ENCODE data around the gene CDYL2. TPM values are rescaled to one million over a fixed set of nuclear protein-coding genes. Genes with fewer than 3 reads are reported as not detected.
A peak's percentile ranks its signal among the peaks of the same experiment; 100 is the strongest.
"Not testable (repeated sequence)": the region's sequence is repeated elsewhere in the genome, so short reads cannot be mapped to it uniquely, and the experiment has no call there.

The CDYL2 gene
- total RNA-seq, 2 experiments from 2014 or later = 24.5 to 27.8 TPM

DNA sequence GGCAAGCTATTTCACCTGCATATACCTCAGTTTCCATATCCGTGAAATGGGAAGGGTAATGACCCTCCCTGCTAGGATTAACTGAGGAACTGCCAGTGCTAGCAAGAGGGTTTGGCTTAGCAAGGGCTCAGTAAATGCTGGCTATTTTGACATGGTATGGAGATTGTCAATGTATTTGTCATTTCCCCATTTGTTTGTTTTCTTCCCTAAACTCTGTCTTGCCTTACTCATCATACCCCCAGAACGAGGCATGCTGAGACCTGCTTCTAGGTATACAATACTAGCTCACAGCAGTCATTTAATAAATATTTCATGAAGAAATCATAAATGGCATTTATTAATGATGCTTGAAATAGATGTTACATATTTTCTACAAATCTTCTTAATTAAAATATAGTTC is 139.6 kb downstream of the CDYL2 start:
- POLR2A ChIA-PET = no interaction called here
- Mint-ChIP-seq H3K4me3 (no peak overlapping the region), H3K9me3 (peaks cover 5% of the 10 kb centered on the region), H3K27ac (no peak overlapping the region), H3K36me3 (peaks cover 16% of the 10 kb centered on the region), H3K27me3 (no peaks in the 10 kb centered on the region), H3K4me1 (peaks cover 2% of the 10 kb centered on the region)
- DNase-seq (no peak), ATAC-seq (ENCODE audit: low read depth) (no peak)

- H3K27ac Mint-ChIP-seq = no peak overlapping the region
- peaks cover 3% of the 10 kb centered on the region for H3K9me3 Mint-ChIP-seq
- no peak overlapping the region for H3K4me3 Mint-ChIP-seq
- no peak for DNase-seq
- no peak for ATAC-seq (ENCODE audit: low read depth)
- H3K4me1 Mint-ChIP-seq = peaks cover 1% of the 10 kb centered on the region
- peaks cover 15% of the 10 kb centered on the region for H3K36me3 Mint-ChIP-seq
- no peaks in the 10 kb centered on the region for H3K27me3 Mint-ChIP-seq
- POLR2A ChIA-PET = no interaction called here
These were observed 140.2 kb downstream of the CDYL2 start for GRCh38 chr16:80664226-80664625.

DNA sequence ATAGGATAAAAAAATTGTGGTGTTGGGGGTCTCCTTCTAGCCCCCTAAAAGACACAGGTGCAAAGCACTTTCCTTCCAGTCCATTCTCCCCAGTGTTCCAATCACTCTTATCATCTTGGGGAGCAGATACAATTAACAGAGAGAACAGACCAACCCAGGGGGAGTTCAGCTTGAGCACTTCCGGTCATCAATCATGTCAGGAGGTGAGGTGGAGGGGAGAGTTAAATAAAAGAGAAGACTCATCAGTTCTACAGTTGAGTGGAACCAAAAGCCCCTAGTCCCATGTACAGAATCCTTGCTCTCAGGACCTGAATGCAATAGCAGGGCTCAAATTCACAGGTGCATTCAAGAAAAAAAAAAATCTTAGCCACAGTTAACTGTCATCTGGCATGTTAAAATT is 141.3 kb downstream of the CDYL2 start:
- Mint-ChIP-seq H3K36me3 (peaks cover 19% of the 10 kb centered on the region), H3K27ac (no peak overlapping the region), H3K4me1 (peaks cover 1% of the 10 kb centered on the region), H3K27me3 (no peaks in the 10 kb centered on the region), H3K9me3 (peaks cover 9% of the 10 kb centered on the region), H3K4me3 (no peak overlapping the region)
- DNase-seq (no peak), ATAC-seq (ENCODE audit: low read depth) (no peak)
- POLR2A ChIA-PET = no interaction called here

GRCh38 chr16:80659865-80660264 is 144.5 kb downstream of the CDYL2 start:
- POLR2A ChIA-PET = no interaction called here
- Mint-ChIP-seq H3K4me3 (no peak overlapping the region), H3K27ac (no peak overlapping the region), H3K4me1 (peaks cover 12% of the 10 kb centered on the region), H3K27me3 (no peaks in the 10 kb centered on the region), H3K36me3 (peaks cover 24% of the 10 kb centered on the region), H3K9me3 (peaks cover 9% of the 10 kb centered on the region)
- no peak for DNase-seq
- ATAC-seq (ENCODE audit: low read depth) = no peak

GRCh38 chr16:80656711-80657150 is 147.7 kb downstream of the CDYL2 start:
- peak; percentile 72 for ATAC-seq (ENCODE audit: low read depth)
- peaks cover 12% of the 10 kb centered on the region for H3K4me1 Mint-ChIP-seq
- peaks cover 20% of the 10 kb centered on the region for H3K36me3 Mint-ChIP-seq
- POLR2A ChIA-PET = no interaction called here
- H3K27me3 Mint-ChIP-seq = peaks cover 2% of the 10 kb centered on the region
- peaks cover 9% of the 10 kb centered on the region for H3K9me3 Mint-ChIP-seq
- H3K27ac Mint-ChIP-seq = peak overlapping the region; percentile 94
- DNase-seq = no peak
- peak overlapping the region; percentile 76 for H3K4me3 Mint-ChIP-seq

DNA sequence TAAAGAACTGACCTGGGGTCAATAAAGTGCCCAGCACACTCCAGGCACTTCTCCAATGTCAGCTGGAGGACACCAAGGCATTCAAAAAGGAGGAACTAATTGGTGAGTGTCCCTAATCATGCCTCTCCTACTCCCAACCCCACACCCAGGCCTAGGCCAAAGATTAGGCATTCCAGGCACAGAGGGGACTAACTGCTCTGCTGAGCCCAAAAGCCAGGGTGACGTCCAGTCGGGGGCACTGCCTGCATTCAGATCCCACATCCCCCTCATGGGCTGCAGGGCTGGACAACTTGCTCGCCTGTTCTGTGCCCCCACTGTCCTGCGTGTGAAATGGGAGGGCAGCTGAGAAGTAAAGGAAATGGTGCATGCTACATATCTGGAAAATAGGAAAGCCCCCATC is 148.2 kb downstream of the CDYL2 start:
- Mint-ChIP-seq H3K27me3 (peaks cover 2% of the 10 kb centered on the region), H3K36me3 (peaks cover 20% of the 10 kb centered on the region), H3K4me3 (peak overlapping the region; percentile 76), H3K9me3 (peaks cover 9% of the 10 kb centered on the region), H3K27ac (peak overlapping the region; percentile 94), H3K4me1 (peaks cover 12% of the 10 kb centered on the region)
- POLR2A ChIA-PET = no interaction called here
- ATAC-seq (ENCODE audit: low read depth) (no peak), DNase-seq (no peak)

GRCh38 chr16:80655751-80656150 is 148.6 kb downstream of the CDYL2 start:
- peaks cover 9% of the 10 kb centered on the region for H3K9me3 Mint-ChIP-seq
- peaks cover 2% of the 10 kb centered on the region for H3K27me3 Mint-ChIP-seq
- no peak for DNase-seq
- peaks cover 17% of the 10 kb centered on the region for H3K36me3 Mint-ChIP-seq
- no peak overlapping the region for H3K4me3 Mint-ChIP-seq
- POLR2A ChIA-PET = no interaction called here
- ATAC-seq (ENCODE audit: low read depth) = no peak
- no peak overlapping the region for H3K27ac Mint-ChIP-seq
- peaks cover 12% of the 10 kb centered on the region for H3K4me1 Mint-ChIP-seq

DNA sequence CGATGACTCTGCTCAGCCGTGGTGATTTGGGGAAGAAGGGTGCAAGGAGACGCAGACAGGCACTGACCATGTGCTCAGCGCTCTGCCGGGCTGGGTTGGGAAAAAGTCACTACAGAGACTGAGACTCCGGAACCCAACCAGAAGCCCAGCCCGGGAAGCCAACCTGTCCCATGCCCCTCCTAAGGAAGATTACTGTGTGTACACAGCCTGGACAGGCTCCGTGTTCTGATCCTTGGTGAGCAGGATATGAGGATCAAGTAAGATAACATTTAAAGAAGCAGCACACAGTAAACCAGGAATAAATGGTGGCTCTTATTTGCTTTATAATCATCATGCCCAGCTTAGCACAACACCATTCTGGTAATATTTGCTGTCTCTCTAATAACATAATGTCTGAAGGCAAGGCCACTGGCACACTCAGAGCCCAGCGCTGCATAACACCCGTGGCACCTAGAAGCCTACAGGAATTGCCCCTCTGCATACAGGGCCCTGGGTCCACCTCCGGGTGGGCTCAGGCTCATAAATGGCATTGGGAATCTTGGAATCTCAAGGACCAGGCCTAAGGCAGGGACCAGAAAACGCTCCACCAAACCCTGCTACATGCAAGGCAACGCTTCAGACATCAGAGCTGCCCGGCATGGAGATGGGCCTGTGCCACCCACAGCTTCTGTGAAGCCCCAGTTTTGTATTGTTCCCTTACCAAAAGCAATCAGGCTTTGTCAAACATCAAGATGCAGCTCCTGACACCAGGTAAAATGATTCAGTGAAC is 150.1 kb downstream of the CDYL2 start:
- peaks cover 19% of the 10 kb centered on the region for H3K4me1 Mint-ChIP-seq
- H3K27ac Mint-ChIP-seq = no peak overlapping the region
- H3K36me3 Mint-ChIP-seq = peaks cover 16% of the 10 kb centered on the region
- no peak overlapping the region for H3K4me3 Mint-ChIP-seq
- peaks cover 2% of the 10 kb centered on the region for H3K27me3 Mint-ChIP-seq
- no peak for DNase-seq
- no peak for ATAC-seq (ENCODE audit: low read depth)
- POLR2A ChIA-PET = no interaction called here
- H3K9me3 Mint-ChIP-seq = peaks cover 9% of the 10 kb centered on the region

DNA sequence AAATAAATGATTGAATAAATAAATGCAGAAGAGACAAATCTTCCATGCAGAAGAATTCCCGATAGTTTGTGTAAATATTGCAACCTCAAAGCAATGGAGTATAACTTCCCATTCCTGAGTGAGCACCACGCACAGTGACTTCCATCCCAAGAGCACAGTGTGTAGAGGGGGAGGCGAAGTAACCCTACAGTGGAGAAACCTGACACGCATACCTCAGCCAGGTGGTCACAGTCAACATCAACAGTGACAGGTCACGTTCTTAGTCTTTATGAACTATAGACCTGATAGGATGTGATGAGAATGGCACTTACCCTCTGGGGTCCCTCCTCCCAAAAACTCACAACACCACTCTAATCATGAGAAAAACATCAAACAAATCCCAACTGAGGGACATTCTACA is 152.0 kb downstream of the CDYL2 start:
- Mint-ChIP-seq H3K9me3 (peaks cover 11% of the 10 kb centered on the region), H3K27ac (no peak overlapping the region), H3K27me3 (peaks cover 4% of the 10 kb centered on the region), H3K4me3 (no peak overlapping the region), H3K36me3 (peaks cover 13% of the 10 kb centered on the region), H3K4me1 (peaks cover 18% of the 10 kb centered on the region)
- DNase-seq (no peak), ATAC-seq (ENCODE audit: low read depth) (no peak)
- POLR2A ChIA-PET = no interaction called here

GRCh38 chr16:80650281-80650680 is 154.1 kb downstream of the CDYL2 start:
- POLR2A ChIA-PET; H3K4me3 Mint-ChIP-seq; H3K27me3 Mint-ChIP-seq; ATAC-seq (ENCODE audit: low read depth); H3K4me1 Mint-ChIP-seq; H3K27ac Mint-ChIP-seq; DNase-seq: not testable (repeated sequence)
- Mint-ChIP-seq H3K36me3 (peaks cover 11% of the 10 kb centered on the region), H3K9me3 (peaks cover 15% of the 10 kb centered on the region)

DNA sequence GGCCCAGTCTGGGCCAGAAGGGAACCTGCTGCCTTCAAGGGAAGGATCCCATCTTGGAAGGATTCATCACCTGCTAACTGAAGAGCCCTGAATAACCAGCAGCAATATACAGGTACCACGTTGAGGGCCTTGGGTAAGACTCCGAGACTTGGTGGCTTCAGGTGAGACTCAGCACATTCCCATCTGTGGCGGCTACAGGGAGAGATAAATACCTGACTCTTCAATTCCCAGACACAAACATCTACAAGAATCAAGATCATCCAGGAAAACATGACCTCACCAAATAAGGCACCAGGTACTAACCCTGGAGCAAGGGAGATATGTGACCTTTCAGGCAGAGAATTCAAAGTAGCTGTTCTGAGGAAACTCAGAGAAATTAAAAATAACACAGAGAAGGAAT is 164.1 kb downstream of the CDYL2 start:
- Mint-ChIP-seq H3K9me3 (peaks cover 9% of the 10 kb centered on the region), H3K4me3 (no peak overlapping the region), H3K27ac (no peak overlapping the region), H3K27me3 (no peaks in the 10 kb centered on the region), H3K4me1 (no peaks in the 10 kb centered on the region), H3K36me3 (peaks cover 8% of the 10 kb centered on the region)
- POLR2A ChIA-PET = no interaction called here
- DNase-seq = no peak
- no peak for ATAC-seq (ENCODE audit: low read depth)

- Mint-ChIP-seq H3K27me3 (no peaks in the 10 kb centered on the region), H3K4me3 (no peak overlapping the region), H3K9me3 (peaks cover 11% of the 10 kb centered on the region), H3K27ac (no peak overlapping the region), H3K36me3 (peaks cover 8% of the 10 kb centered on the region), H3K4me1 (no peaks in the 10 kb centered on the region)
- DNase-seq = no peak
- POLR2A ChIA-PET = no interaction called here
- no peak for ATAC-seq (ENCODE audit: low read depth)
These were observed 164.8 kb downstream of the CDYL2 start for GRCh38 chr16:80639636-80640035.

DNA sequence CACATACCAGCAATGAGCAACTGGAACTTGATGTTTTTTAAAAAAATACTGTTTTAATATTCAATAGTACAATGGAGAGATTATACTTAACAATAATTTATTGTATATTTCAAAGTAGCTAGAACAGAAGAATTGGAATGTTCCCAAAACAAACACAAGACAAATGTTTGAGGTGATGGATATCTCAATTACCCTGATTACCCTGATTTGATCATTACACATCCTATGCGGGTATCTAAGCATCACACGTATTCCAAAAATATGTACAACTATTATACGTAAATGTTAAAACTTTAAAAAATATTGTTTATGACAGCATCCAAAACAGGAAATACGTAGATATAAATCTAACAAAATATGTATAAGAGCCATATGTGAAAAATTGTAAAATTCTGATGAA is 166.8 kb downstream of the CDYL2 start:
- peaks cover 13% of the 10 kb centered on the region for H3K9me3 Mint-ChIP-seq
- POLR2A ChIA-PET = no interaction called here
- H3K27ac Mint-ChIP-seq = no peak overlapping the region
- ATAC-seq (ENCODE audit: low read depth) = no peak
- H3K4me1 Mint-ChIP-seq = no peaks in the 10 kb centered on the region
- no peak overlapping the region for H3K4me3 Mint-ChIP-seq
- no peaks in the 10 kb centered on the region for H3K27me3 Mint-ChIP-seq
- peaks cover 6% of the 10 kb centered on the region for H3K36me3 Mint-ChIP-seq
- DNase-seq = no peak

- POLR2A ChIA-PET = no interaction called here
- H3K4me3 Mint-ChIP-seq = no peak overlapping the region
- peaks cover 29% of the 10 kb centered on the region for H3K36me3 Mint-ChIP-seq
- peaks cover 18% of the 10 kb centered on the region for H3K9me3 Mint-ChIP-seq
- ATAC-seq (ENCODE audit: low read depth) (no peak), DNase-seq (no peak)
- H3K4me1 Mint-ChIP-seq = no peaks in the 10 kb centered on the region
- no peaks in the 10 kb centered on the region for H3K27me3 Mint-ChIP-seq
- H3K27ac Mint-ChIP-seq = no peak overlapping the region
These were observed 172.8 kb downstream of the CDYL2 start for GRCh38 chr16:80631581-80631980.
